DND-41 (cell line): ENCODE results near the gene CADPS.

Experiments
- EZH2 ChIP-seq: IDR thresholded peaks from 3 replicates; pipeline ENCODE4 v1.6.1; 2012; ENCODE audit warnings: borderline replicate concordance, low read depth, mild to moderate bottlenecking, moderate library complexity, low read length, inconsistent platforms; ENCODE audit not compliant: severe bottlenecking
- TF ChIP-seq, protein P1 (sequence below): IDR thresholded peaks from 2 replicates; pipeline ENCODE4 v1.5.1; 2012; ENCODE audit warnings: borderline replicate concordance, low read length, moderate library complexity, mild to moderate bottlenecking; ENCODE audit not compliant: poor library complexity, severe bottlenecking; ENCODE audit errors: extremely low read depth

GRCh38 chr3:62404321-62404720 is 470.9 kb downstream of the CADPS start:
- TF ChIP-seq, protein P1, sequence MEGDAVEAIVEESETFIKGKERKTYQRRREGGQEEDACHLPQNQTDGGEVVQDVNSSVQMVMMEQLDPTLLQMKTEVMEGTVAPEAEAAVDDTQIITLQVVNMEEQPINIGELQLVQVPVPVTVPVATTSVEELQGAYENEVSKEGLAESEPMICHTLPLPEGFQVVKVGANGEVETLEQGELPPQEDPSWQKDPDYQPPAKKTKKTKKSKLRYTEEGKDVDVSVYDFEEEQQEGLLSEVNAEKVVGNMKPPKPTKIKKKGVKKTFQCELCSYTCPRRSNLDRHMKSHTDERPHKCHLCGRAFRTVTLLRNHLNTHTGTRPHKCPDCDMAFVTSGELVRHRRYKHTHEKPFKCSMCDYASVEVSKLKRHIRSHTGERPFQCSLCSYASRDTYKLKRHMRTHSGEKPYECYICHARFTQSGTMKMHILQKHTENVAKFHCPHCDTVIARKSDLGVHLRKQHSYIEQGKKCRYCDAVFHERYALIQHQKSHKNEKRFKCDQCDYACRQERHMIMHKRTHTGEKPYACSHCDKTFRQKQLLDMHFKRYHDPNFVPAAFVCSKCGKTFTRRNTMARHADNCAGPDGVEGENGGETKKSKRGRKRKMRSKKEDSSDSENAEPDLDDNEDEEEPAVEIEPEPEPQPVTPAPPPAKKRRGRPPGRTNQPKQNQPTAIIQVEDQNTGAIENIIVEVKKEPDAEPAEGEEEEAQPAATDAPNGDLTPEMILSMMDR: no peak
- no peak for TF ChIP-seq EZH2
